ENCODE results near the gene VASH2.
A peak's percentile ranks its signal among the peaks of the same experiment; 100 is the strongest.
"Not testable (repeated sequence)": the region's sequence is repeated elsewhere in the genome, so short reads cannot be mapped to it uniquely, and the experiment has no call there.

Gene VASH2

GRCh38 chr1:212983482-212983881 lies 33.1 kb downstream of the VASH2 start:
- DNase-seq (ENCODE audit: low spot score in 2 of 2), result no peak
- in situ Hi-C loops (cut with MboI; ENCODE audit: low sequenced_read_pairs), result loop anchor here (5.0 to 25.0 kb wide), 2 partner anchors 51 to 496 kb away; no protein-coding TSS in a partner anchor
- no peaks in the 10 kb centered on the region for H3K27me3 ChIP-seq (ENCODE audit: low read depth)
- H3K36me3 ChIP-seq (replicated peaks), result no peaks in the 10 kb centered on the region
- H3K4me1 ChIP-seq, result no peaks in the 10 kb centered on the region
- H3K9me3 ChIP-seq, result no peaks in the 10 kb centered on the region
- H3K4me3 ChIP-seq, result no peak overlapping the region

GRCh38 chr1:212984522-212985291 lies 34.4 kb downstream of the VASH2 start:
- no peak for DNase-seq (ENCODE audit: low spot score in 2 of 2)
- Histone ChIP-seq H3K36me3 (replicated peaks) (peaks cover 3% of the 10 kb centered on the region; the same call in 1 of the 2 replicates), H3K9me3 (no peaks in the 10 kb centered on the region), H3K4me1 (no peaks in the 10 kb centered on the region), H3K4me3 (no peak overlapping the region), H3K27me3 (ENCODE audit: low read depth) (no peaks in the 10 kb centered on the region)
- in situ Hi-C loops (cut with MboI; ENCODE audit: low sequenced_read_pairs), result loop anchor here (5.0 to 25.0 kb wide), 2 partner anchors 52 to 497 kb away; no protein-coding TSS in a partner anchor

GRCh38 chr1:212986551-212986950 lies 36.2 kb downstream of the VASH2 start:
- H3K4me3 ChIP-seq, result no peak overlapping the region

GRCh38 chr1:212987702-212988322 lies 37.5 kb downstream of the VASH2 start:
- DNase-seq (ENCODE audit: low spot score in 2 of 2), result no peak
- in situ Hi-C loops (cut with MboI; ENCODE audit: low sequenced_read_pairs), result loop anchor here (25.0 kb wide), 1 partner anchor 501 kb away; no protein-coding TSS in a partner anchor
- Histone ChIP-seq H3K36me3 (replicated peaks) (peaks cover 5% of the 10 kb centered on the region; the same call in 1 of the 2 replicates), H3K27me3 (ENCODE audit: low read depth) (no peaks in the 10 kb centered on the region), H3K4me1 (no peaks in the 10 kb centered on the region), H3K9me3 (no peaks in the 10 kb centered on the region), H3K4me3 (no peak overlapping the region)

More at GRCh38 chr1:212986551-212986950, 36.2 kb downstream of the VASH2 start:
- peaks cover 3% of the 10 kb centered on the region; the same call in 1 of the 2 replicates for H3K36me3 ChIP-seq (replicated peaks)
- in situ Hi-C loops (cut with MboI; ENCODE audit: low sequenced_read_pairs), result loop anchor here (25.0 kb wide), 1 partner anchor 499 kb away; no protein-coding TSS in a partner anchor
- no peaks in the 10 kb centered on the region for H3K9me3 ChIP-seq
- DNase-seq (ENCODE audit: low spot score in 2 of 2), result no peak
- H3K4me1 ChIP-seq, result no peaks in the 10 kb centered on the region
- no peaks in the 10 kb centered on the region for H3K27me3 ChIP-seq (ENCODE audit: low read depth)

DNA sequence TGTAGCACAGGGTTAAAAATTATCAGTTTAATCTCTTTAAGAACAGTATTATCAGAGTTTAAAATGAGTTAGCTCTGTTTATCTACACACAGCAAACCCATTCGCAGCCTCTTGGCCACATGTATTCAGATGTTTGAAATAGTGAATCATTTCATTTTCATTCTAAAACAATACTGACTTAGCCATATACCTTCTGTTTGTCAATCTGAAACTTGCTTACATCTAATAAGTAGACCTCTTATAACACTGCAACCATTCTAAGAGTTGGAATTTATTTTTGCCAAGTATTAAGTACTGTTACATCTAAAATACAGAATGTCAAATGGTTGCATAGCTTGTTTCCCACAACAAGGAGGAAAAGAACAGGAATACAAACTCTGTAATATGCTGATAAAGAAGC lies 39.9 kb downstream of the VASH2 start:
- Histone ChIP-seq H3K9me3 (no peaks in the 10 kb centered on the region), H3K27me3 (ENCODE audit: low read depth) (no peaks in the 10 kb centered on the region), H3K4me3 (no peak overlapping the region), H3K4me1 (no peaks in the 10 kb centered on the region), H3K36me3 (replicated peaks) (peaks cover 13% of the 10 kb centered on the region)
- DNase-seq (ENCODE audit: low spot score in 2 of 2), result no peak
- in situ Hi-C loops (cut with MboI; ENCODE audit: low sequenced_read_pairs), result loop anchor here (25.0 kb wide), 1 partner anchor 503 kb away; no protein-coding TSS in a partner anchor

DNA sequence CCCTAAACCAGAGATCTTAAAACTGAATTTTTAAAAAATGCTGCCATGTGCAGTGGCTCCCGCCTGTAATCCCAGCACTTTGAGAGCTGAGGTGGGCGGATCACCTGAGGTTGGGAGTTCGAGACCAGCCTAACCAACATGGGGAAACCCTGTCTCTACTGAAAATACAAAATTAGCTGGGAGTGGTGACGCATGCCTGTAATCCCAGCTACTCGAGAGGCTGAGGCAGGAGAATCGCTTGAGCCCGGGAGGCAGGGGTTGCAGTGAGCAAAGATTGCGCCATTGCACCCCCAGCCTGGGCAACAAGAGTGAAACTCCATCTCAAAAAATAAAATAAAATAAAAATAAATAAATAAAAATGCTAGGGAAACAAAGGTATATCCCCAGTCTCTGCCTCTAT lies 43.6 kb downstream of the VASH2 start:
- in situ Hi-C loops (cut with MboI; ENCODE audit: low sequenced_read_pairs), result loop anchor here (25.0 kb wide), 1 partner anchor 507 kb away; no protein-coding TSS in a partner anchor
- not testable (repeated sequence) for DNase-seq (ENCODE audit: low spot score in 2 of 2); H3K4me3 ChIP-seq; H3K9me3 ChIP-seq; H3K4me1 ChIP-seq; H3K27me3 ChIP-seq (ENCODE audit: low read depth)
- peaks cover 24% of the 10 kb centered on the region for H3K36me3 ChIP-seq (replicated peaks)

GRCh38 chr1:212994926-212995325 lies 44.6 kb downstream of the VASH2 start:
- Histone ChIP-seq H3K27me3 (ENCODE audit: low read depth) (no peaks in the 10 kb centered on the region), H3K9me3 (no peaks in the 10 kb centered on the region), H3K36me3 (replicated peaks) (peaks cover 26% of the 10 kb centered on the region), H3K4me1 (no peaks in the 10 kb centered on the region), H3K4me3 (no peak overlapping the region)
- no peak for DNase-seq (ENCODE audit: low spot score in 2 of 2)
- in situ Hi-C loops (cut with MboI; ENCODE audit: low sequenced_read_pairs), result loop anchor here (25.0 kb wide), 1 partner anchor 508 kb away; no protein-coding TSS in a partner anchor

- in situ Hi-C loops (cut with MboI; ENCODE audit: low sequenced_read_pairs), result no loop called here
- H3K9me3 ChIP-seq, result no peaks in the 10 kb centered on the region
- peaks cover 12% of the 10 kb centered on the region for H3K4me1 ChIP-seq
- no peak overlapping the region for H3K4me3 ChIP-seq
- peaks cover 32% of the 10 kb centered on the region for H3K36me3 ChIP-seq (replicated peaks)
- DNase-seq (ENCODE audit: low spot score in 2 of 2), result no peak
- no peaks in the 10 kb centered on the region for H3K27me3 ChIP-seq (ENCODE audit: low read depth)
These were observed 52.9 kb downstream of the VASH2 start for GRCh38 chr1:213003256-213003655.

DNA sequence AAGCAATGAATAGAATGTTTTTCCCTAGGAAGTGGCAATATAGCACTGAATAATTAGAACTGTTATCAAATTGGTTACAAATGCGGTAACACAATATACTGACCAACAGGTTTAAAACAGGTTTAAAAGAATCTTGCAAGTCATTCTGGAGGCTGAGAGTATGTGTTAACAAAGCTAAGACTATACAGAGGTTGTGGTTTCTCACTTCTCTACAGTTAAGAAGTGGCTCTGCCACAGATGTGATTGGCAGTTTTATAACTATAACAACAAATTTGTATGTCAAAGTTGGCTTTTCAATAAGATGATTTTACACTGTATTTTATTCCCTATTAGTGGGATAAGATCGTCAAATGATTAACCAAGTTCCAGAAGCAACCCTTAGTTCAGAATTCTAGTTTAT lies 58.2 kb downstream of the VASH2 start:
- Histone ChIP-seq H3K4me1 (peaks cover 12% of the 10 kb centered on the region), H3K4me3 (no peak overlapping the region), H3K36me3 (replicated peaks) (peaks cover 40% of the 10 kb centered on the region), H3K27me3 (ENCODE audit: low read depth) (no peaks in the 10 kb centered on the region), H3K9me3 (no peaks in the 10 kb centered on the region)
- in situ Hi-C loops (cut with MboI; ENCODE audit: low sequenced_read_pairs), result no loop called here
- no peak for DNase-seq (ENCODE audit: low spot score in 2 of 2)

GRCh38 chr1:213014642-213015041 lies 64.3 kb downstream of the VASH2 start:
- peaks cover 16% of the 10 kb centered on the region for H3K36me3 ChIP-seq (replicated peaks)
- H3K4me3 ChIP-seq, result peak overlapping the region; percentile 65
- in situ Hi-C loops (cut with MboI; ENCODE audit: low sequenced_read_pairs), result no loop called here
- H3K4me1 ChIP-seq, result peaks cover 9% of the 10 kb centered on the region
- no peaks in the 10 kb centered on the region for H3K27me3 ChIP-seq (ENCODE audit: low read depth)
- peak in 1 of 2 experiments; percentile 26 for DNase-seq (ENCODE audit: low spot score in 2 of 2)
- no peaks in the 10 kb centered on the region for H3K9me3 ChIP-seq

DNA sequence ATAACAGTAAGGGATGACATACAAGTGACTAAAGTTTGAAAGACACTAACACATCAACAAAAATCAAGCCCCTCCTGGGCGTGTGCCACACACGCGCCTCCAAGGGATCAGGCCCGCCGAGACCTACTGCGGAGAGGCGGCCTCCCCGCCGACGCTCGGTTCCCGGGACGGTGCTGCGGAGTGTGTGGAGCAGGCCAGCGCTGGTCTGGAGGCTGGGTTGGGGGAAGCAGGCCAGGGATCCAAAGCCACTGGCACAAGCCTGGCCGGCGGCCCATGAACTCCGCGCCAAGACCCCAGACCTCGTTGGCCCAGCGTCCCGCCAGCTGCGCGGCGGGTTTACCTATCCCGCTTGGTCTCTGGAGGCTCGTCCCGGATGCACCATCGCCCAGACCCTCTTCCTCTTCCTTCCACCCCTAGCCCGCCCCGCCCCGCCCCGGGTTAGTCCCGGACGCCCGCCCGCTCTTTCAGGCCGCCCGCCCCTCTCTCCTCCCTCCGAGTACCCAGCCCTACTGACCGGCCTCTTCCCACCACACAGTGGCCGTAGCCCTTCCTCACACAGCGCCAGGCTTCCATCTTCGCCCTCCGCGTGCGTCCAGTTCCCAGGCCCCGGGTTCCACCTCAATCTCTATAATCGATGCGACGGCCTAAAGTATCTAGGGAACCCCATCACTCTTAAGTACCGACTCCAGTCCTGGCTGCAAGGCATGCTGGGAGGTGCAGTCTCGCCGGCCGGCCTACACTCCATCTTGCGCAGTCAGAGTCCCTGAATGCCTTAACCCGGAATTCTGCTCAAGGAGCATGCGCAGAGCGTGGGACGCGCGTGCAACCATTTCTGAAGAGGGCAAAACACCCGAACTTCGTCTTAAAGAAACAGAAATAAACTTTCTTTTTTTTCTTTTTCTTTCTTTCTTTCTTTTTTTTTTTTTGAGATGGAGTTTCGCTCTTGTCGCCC lies 65.0 kb downstream of the VASH2 start, which contains the start of gene ANGEL2:
Gene ANGEL2, minus strand, starts transcription at position 769 of the 952 bp plus-strand sequence. Its CDS starts 196 bp downstream, at position 573.
- Histone ChIP-seq H3K27me3 (ENCODE audit: low read depth) (no peaks in the 10 kb centered on the region), H3K36me3 (replicated peaks) (peaks cover 16% of the 10 kb centered on the region), H3K4me3 (peak within 1 kb of the TSS; percentile 65), H3K4me1 (peaks cover 9% of the 10 kb centered on the region), H3K9me3 (no peaks in the 10 kb centered on the region)
- peak; percentile 95 to 96 for DNase-seq (ENCODE audit: low spot score in 2 of 2)
- in situ Hi-C loops (cut with MboI; ENCODE audit: low sequenced_read_pairs), result no loop called here

GRCh38 chr1:213017447-213018273 lies 67.3 kb downstream of the VASH2 start:
- Histone ChIP-seq H3K9me3 (no peaks in the 10 kb centered on the region), H3K27me3 (ENCODE audit: low read depth) (no peaks in the 10 kb centered on the region), H3K36me3 (replicated peaks) (no peaks in the 10 kb centered on the region), H3K4me1 (peaks cover 9% of the 10 kb centered on the region), H3K4me3 (no peak overlapping the region)
- no peak for DNase-seq (ENCODE audit: low spot score in 2 of 2)
- in situ Hi-C loops (cut with MboI; ENCODE audit: low sequenced_read_pairs), result no loop called here
